Calu3 (cell line): ENCODE results near the gene AKR1C2. TPM values are rescaled to one million over a fixed set of nuclear protein-coding genes. Genes with fewer than 3 reads are reported as not detected.
"Not testable (repeated sequence)": the region's sequence is repeated elsewhere in the genome, so short reads cannot be mapped to it uniquely, and the experiment has no call there.

Source experiments
- BruUV-seq: library from RNA; stranded (reverse); fragments of 400-500 nt; replicated peaks from 2 replicates; lab custom pipeline; 2021; lab: Mats Ljungman, UMichigan
- CTCF ChIA-PET: fragments of 300-600 bp; sonication (Branson Sonifier 250); formaldehyde crosslinking; loops from one replicate; lab custom pipeline; 2022; ENCODE audit warnings: antibody characterized with exemption; lab: Charles Lee
- DNase-seq: peaks from one replicate; pipeline ENCODE4 v3.0.0; 2022
- H3K27ac Mint-ChIP-seq: one replicate; pipeline ENCODE4 v1.8.0; 2022; ENCODE audit warnings: mixed read lengths; ENCODE audit not compliant: unreplicated experiment
- H3K27me3 Mint-ChIP-seq: one replicate; pipeline ENCODE4 v1.8.0; 2022; ENCODE audit warnings: mixed read lengths; ENCODE audit not compliant: unreplicated experiment
- H3K36me3 Mint-ChIP-seq: one replicate; pipeline ENCODE4 v1.8.0; 2022; ENCODE audit warnings: mild to moderate bottlenecking, moderate library complexity, mixed read lengths; ENCODE audit not compliant: insufficient read depth, unreplicated experiment
- H3K4me1 Mint-ChIP-seq: one replicate; pipeline ENCODE4 v1.8.0; 2022; ENCODE audit warnings: mild to moderate bottlenecking, low read depth, mixed read lengths; ENCODE audit not compliant: unreplicated experiment
- H3K4me3 Mint-ChIP-seq: one replicate; pipeline ENCODE4 v1.8.0; 2022; ENCODE audit warnings: mild to moderate bottlenecking, low read depth, moderate library complexity, mixed read lengths; ENCODE audit not compliant: unreplicated experiment
- H3K9me3 Mint-ChIP-seq: one replicate; pipeline ENCODE4 v1.8.0; 2022; ENCODE audit warnings: low read depth, mixed read lengths; ENCODE audit not compliant: unreplicated experiment
- intact Hi-C: fragments of 100-400 bp; cut with micrococcal nuclease; formaldehyde crosslinking; loops from one replicate; pipeline ENCODE4 v1.10.0; 2022; ENCODE audit not compliant: unreplicated experiment
- total RNA-seq: library from RNA; stranded (reverse); gene quantifications from 2 replicates; pipeline ENCODE4 v1.2.3, GENCODE V29; 2022
- TF ChIP-seq, protein P1 (sequence below): fragments of 200-600 bp; IDR thresholded peaks from one replicate; pipeline ENCODE4 v1.8.0; 2022; ENCODE audit warnings: antibody characterized with exemption; ENCODE audit not compliant: unreplicated experiment

Gene AKR1C2
- total RNA-seq, 1 experiment from 2014 or later: 10.6 TPM

DNA sequence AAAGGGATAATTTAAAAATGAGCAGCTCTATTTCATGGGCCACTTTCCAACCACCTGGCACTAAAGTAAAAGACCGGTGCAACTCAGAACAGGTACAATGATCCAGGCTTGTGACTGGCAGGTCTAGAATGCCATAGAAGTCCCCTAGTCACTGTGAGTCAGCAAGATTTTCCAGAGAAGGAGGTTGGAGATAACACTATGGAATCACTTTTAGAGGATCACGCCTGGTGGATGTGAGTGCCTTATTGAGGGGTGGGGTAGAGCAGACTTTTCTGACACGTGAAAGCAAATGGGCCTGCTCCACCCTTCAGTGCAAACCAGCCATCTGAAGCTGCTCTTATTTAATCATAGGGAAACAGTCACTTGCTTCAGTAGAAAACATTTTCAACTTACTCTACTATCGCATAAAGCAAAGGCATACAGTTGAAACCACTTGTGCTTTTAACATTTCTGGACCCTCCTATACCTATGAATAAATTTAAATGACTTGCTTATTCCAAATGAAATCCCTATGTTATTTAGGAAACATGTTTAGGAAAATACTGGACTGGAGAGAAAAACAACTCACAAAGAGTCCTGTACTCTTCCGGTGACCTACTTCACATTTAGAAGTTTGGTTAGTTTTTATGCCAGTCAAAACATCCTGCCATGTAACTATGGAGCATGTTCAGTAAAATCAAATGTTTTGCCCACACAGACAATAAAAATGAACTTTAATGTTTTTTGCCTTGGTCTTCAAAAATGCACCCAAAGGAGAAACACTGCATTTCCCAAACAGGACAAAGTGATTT, 61.9 kb downstream of the AKR1C2 start:
- intact Hi-C loops: no loop called here
- H3K27me3 Mint-ChIP-seq: no peaks in the 10 kb centered on the region
- peak overlapping the region; percentile 34 for H3K27ac Mint-ChIP-seq
- TF ChIP-seq, protein P1, sequence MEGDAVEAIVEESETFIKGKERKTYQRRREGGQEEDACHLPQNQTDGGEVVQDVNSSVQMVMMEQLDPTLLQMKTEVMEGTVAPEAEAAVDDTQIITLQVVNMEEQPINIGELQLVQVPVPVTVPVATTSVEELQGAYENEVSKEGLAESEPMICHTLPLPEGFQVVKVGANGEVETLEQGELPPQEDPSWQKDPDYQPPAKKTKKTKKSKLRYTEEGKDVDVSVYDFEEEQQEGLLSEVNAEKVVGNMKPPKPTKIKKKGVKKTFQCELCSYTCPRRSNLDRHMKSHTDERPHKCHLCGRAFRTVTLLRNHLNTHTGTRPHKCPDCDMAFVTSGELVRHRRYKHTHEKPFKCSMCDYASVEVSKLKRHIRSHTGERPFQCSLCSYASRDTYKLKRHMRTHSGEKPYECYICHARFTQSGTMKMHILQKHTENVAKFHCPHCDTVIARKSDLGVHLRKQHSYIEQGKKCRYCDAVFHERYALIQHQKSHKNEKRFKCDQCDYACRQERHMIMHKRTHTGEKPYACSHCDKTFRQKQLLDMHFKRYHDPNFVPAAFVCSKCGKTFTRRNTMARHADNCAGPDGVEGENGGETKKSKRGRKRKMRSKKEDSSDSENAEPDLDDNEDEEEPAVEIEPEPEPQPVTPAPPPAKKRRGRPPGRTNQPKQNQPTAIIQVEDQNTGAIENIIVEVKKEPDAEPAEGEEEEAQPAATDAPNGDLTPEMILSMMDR: no peak
- no peak overlapping the region for H3K4me3 Mint-ChIP-seq
- no peak for DNase-seq
- BruUV-seq: no TSS peak
- CTCF ChIA-PET: no interaction called here
- no peaks in the 10 kb centered on the region for H3K9me3 Mint-ChIP-seq
- H3K36me3 Mint-ChIP-seq: peaks cover 4% of the 10 kb centered on the region
- H3K4me1 Mint-ChIP-seq: peaks cover 72% of the 10 kb centered on the region

- Mint-ChIP-seq H3K27ac (peak overlapping the region; percentile 34), H3K4me1 (peaks cover 63% of the 10 kb centered on the region)
- intact Hi-C loops, CTCF ChIA-PET, H3K36me3 Mint-ChIP-seq, DNase-seq, H3K27me3 Mint-ChIP-seq, BruUV-seq, H3K9me3 Mint-ChIP-seq, H3K4me3 Mint-ChIP-seq: not testable (repeated sequence)
These were observed 62.7 kb downstream of the AKR1C2 start for GRCh38 chr10:4940909-4941308.

DNA sequence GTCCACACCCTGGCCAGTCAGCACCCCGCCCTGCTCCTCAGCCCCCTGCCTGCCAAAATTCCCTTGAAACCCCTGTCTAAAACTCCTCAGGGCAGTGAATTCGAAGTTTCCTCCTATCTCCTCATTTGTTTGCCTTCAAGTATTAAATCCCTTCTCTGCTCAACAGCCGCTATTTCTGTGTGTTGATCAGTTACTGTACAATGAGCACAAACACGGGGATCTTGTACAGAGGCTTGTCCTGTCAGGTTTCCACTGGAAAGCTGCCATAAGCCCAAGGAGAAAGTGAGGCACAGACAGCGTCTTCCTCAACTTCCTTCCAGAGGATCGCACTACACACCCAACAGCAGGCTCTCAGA, 63.6 kb downstream of the AKR1C2 start:
- H3K9me3 Mint-ChIP-seq, intact Hi-C loops, H3K27me3 Mint-ChIP-seq, DNase-seq, H3K27ac Mint-ChIP-seq, CTCF ChIA-PET, H3K4me3 Mint-ChIP-seq, H3K36me3 Mint-ChIP-seq, BruUV-seq: not testable (repeated sequence)
- peaks cover 61% of the 10 kb centered on the region for H3K4me1 Mint-ChIP-seq

DNA sequence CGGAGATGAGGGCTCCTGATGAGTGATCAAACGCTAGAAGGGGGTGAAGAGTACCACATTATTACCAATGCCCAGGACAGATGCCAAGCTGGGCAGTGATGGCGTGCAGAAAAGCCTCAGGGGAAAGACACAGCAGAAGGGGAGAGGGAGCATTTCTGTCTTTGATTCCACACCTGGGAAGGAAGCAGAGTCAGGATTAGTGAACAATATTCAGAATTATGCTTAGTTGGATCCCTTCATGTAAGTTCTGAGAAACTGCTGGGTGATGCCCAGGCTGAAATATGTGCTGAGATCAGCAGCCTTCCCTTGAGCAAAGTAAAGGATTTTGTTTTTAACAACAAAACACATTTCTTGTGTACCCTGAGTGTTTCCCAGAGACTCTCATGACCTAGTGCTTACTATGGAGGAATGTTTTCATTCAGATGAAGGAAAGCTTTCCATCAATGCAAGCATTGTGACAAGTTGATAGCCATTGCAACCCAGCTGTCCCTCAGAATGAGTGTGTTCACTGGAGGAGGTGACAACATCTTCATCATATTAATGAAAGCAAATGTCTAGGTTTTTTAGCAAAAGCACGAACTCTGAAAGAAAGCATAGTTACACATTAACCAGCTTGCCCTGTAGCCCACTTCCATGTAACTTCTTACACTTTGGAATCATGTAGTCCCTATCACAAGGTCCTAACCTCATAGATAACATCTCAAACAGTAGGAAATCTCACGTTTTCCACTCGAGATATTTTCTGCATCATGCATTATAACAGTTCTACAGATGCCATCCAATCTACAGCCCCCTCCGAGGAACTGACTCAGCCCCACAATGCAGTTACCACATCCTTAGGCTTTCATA, 64.2 kb downstream of the AKR1C2 start:
- CTCF ChIA-PET: no interaction called here

More for the DNA sequence above, 64.2 kb downstream of the AKR1C2 start:
- H3K4me3 Mint-ChIP-seq: no peak overlapping the region
- TF ChIP-seq, protein P1: no peak
- no peaks in the 10 kb centered on the region for H3K36me3 Mint-ChIP-seq
- no TSS peak for BruUV-seq
- no peak overlapping the region for H3K27ac Mint-ChIP-seq
- intact Hi-C loops: no loop called here
- no peaks in the 10 kb centered on the region for H3K27me3 Mint-ChIP-seq
- H3K4me1 Mint-ChIP-seq: peaks cover 55% of the 10 kb centered on the region
- peaks cover 3% of the 10 kb centered on the region for H3K9me3 Mint-ChIP-seq
- no peak for DNase-seq

Other genes with a start within 250 kb of the AKR1C2 start
- gene AKR1E2, start 177.7 kb downstream of the AKR1C2 start, total RNA-seq: 1.1 and 2.8 TPM in 2 replicates
- 10.2 and 17.3 TPM in 2 replicates for gene AKR1C1, start 40.4 kb downstream of the AKR1C2 start, total RNA-seq
- gene AKR1C3, start 90.6 kb upstream of the AKR1C2 start, total RNA-seq: 177 and 181 TPM in 2 replicates
- gene AKR1C8, start 181.3 kb upstream of the AKR1C2 start, total RNA-seq: not detected in 2 replicates
- 0.40 and 0.76 TPM in 2 replicates for gene AKR1C4, start 193.0 kb upstream of the AKR1C2 start, total RNA-seq